HG03103 (cell line): ENCODE data around the gene INPP5J.
"Not testable (repeated sequence)": the region's sequence is repeated elsewhere in the genome, so short reads cannot be mapped to it uniquely, and the experiment has no call there.

ENCODE experiments used
- ATAC-seq: cut with Tn5 transposase; IDR thresholded peaks from one replicate; pipeline ENCODE4 v1.9.1; 2021; ENCODE audit warnings: low read depth; ENCODE audit not compliant: unreplicated experiment

Gene INPP5J

GRCh38 chr22:31144223-31144622, 21.5 kb downstream of the INPP5J start:
- ATAC-seq, result no peak

- ATAC-seq, result no peak
Observed at GRCh38 chr22:31148488-31148887, 25.7 kb downstream of the INPP5J start.

GRCh38 chr22:31148953-31149627, 26.3 kb downstream of the INPP5J start:
- no peak for ATAC-seq

- no peak for ATAC-seq
Observed at GRCh38 chr22:31150615-31151014, 27.8 kb downstream of the INPP5J start.

GRCh38 chr22:31151872-31152271, 29.1 kb downstream of the INPP5J start:
- ATAC-seq, result no peak

- ATAC-seq, result no peak
Observed at GRCh38 chr22:31153357-31153756, 30.6 kb downstream of the INPP5J start.

GRCh38 chr22:31154975-31155374, 32.2 kb downstream of the INPP5J start:
- no peak for ATAC-seq

GRCh38 chr22:31155422-31155821, 32.7 kb downstream of the INPP5J start:
- no peak for ATAC-seq

- peak; percentile 32 for ATAC-seq
Observed at GRCh38 chr22:31160328-31160978, 37.7 kb downstream of the INPP5J start.

GRCh38 chr22:31161386-31161785, 38.6 kb downstream of the INPP5J start:
- ATAC-seq, result no peak

- no peak for ATAC-seq
Observed at GRCh38 chr22:31162015-31162765, 39.4 kb downstream of the INPP5J start.

GRCh38 chr22:31170971-31171370, 48.2 kb downstream of the INPP5J start:
- no peak for ATAC-seq

- ATAC-seq, result not testable (repeated sequence)
Observed at GRCh38 chr22:31171734-31172133, 49.0 kb downstream of the INPP5J start.

GRCh38 chr22:31173386-31174145, 50.8 kb downstream of the INPP5J start:
- ATAC-seq, result no peak

GRCh38 chr22:31176923-31177322, 54.2 kb downstream of the INPP5J start:
- no peak for ATAC-seq

GRCh38 chr22:31177420-31178162, 54.8 kb downstream of the INPP5J start:
- ATAC-seq, result no peak

- ATAC-seq, result no peak
Observed at GRCh38 chr22:31178859-31179258, 56.1 kb downstream of the INPP5J start.

GRCh38 chr22:31179345-31179744, 56.6 kb downstream of the INPP5J start:
- no peak for ATAC-seq

- no peak for ATAC-seq
Observed at GRCh38 chr22:31184015-31184414, 61.2 kb downstream of the INPP5J start.
